ENCODE results near the gene ZNF407. TPM values are rescaled to one million over a fixed set of nuclear protein-coding genes. Genes with fewer than 3 reads are reported as not detected.
A peak's percentile ranks its signal among the peaks of the same experiment; 100 is the strongest.

Gene ZNF407
- total and polyA plus RNA-seq, 12 donors: 2.5 to 14.9 (median 12.7) TPM

DNA sequence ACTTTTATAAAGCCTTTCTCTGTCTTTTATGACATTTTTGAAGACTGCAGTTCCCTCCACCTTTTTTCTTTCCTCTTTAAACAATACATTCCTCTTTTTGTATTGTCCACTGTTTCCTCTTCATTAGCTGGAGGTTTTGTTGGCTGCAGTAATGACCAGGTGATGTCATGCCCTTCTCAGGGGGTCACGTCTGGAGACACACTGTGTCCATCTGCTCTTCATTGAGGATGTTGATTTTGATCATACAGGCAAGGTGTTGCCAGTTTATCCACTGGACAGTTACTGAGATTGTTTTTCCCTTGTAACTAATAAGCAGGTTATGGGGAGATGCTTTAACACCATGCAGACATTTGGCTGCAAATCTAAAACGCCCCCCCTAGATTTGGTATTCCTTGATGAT, 19.8 kb downstream of the ZNF407 start:
- Histone ChIP-seq H3K36me3 (no peaks in the 10 kb centered on the region), H3K9me3 (peaks cover 0 to 12% (median 0%) of the 10 kb centered on the region in 11 donors), H3K4me1 (peaks cover 0 to 19% (median 7%) of the 10 kb centered on the region in 9 donors), H3K27ac (no peak overlapping the region), H3K4me3 (no peak overlapping the region), H3K27me3 (no peaks in the 10 kb centered on the region)
- TF ChIP-seq, protein P1, sequence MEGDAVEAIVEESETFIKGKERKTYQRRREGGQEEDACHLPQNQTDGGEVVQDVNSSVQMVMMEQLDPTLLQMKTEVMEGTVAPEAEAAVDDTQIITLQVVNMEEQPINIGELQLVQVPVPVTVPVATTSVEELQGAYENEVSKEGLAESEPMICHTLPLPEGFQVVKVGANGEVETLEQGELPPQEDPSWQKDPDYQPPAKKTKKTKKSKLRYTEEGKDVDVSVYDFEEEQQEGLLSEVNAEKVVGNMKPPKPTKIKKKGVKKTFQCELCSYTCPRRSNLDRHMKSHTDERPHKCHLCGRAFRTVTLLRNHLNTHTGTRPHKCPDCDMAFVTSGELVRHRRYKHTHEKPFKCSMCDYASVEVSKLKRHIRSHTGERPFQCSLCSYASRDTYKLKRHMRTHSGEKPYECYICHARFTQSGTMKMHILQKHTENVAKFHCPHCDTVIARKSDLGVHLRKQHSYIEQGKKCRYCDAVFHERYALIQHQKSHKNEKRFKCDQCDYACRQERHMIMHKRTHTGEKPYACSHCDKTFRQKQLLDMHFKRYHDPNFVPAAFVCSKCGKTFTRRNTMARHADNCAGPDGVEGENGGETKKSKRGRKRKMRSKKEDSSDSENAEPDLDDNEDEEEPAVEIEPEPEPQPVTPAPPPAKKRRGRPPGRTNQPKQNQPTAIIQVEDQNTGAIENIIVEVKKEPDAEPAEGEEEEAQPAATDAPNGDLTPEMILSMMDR (IDR thresholded peaks at IDR 0.05): no peak
- WGBS, 2 donors: 54 to 69% methylated on average over 2 of the region's 2 CpGs
- DNase-seq (no peak), ATAC-seq (no peak)
- intact Hi-C loops (cut with DNase I): no loop called here

DNA sequence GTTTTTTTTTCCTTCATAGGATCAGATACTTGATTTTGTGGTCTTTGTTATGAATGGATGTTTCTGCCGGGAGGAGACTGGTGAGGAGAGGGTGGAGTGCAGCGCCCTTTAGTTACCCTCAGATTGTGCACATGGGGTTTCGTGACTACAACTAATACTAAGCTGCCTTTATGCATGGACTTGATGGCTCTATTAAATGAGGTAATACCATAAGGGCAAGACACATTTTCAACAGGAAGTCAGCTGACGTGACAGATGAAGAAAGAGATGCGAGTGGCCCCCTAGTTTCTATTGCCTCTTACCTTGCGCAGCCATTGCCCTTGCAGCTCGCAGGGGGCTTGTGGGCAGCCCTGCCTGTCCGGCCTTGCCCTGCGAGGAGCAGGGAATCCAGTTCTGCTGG, 24.4 kb downstream of the ZNF407 start:
- WGBS, 2 donors: 80 to 82% methylated on average over 9 of the region's 9 CpGs
- intact Hi-C loops (cut with DNase I): no loop called here
- H3K4me3 ChIP-seq: no peak overlapping the region

DNA sequence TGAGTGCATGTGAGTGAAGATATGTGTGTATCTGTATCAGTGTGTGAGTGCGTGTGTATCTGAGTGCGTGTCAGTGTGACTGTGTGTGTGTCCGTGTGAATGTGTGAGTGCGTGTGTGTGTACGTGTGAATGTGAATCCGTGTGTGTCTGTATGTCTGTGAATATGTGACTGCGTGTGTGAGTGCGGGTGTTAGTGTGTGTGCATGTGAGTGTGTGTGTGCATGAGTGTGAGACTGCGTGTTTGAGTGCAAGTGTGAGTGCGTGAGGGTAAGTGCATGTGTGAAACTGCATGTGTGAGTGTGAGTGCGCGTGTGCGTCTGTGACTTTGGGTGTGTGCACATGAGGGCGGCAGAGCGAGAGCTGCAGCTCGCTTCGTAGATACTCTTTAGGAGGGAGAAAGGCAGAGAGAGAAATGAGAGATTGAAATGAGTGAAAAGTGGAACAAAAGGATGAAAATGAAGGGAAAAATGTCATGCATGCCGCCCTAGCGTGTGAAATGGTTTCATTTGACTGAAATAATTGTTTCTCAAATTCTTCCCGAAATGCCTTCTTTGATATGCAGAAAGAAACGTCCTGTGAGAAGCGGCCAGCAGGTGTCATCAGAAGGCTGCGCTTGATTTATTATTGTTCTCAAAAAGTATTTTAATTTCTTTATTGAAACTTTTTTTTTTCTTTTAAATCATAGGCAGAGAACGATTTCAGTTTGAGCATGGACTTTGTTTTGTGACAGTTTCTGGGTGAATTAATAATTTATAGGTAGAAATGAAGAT, 25.6 kb downstream of the ZNF407 start:
- ATAC-seq: no peak
- intact Hi-C loops (cut with DNase I): no loop called here
- 80 to 81% methylated on average over 24 of the region's 24 CpGs for whole genome bisulfite sequencing, 2 donors

More for the DNA sequence above, 24.4 kb downstream of the ZNF407 start:
- Histone ChIP-seq H3K36me3 (no peaks in the 10 kb centered on the region), H3K27me3 (no peaks in the 10 kb centered on the region), H3K27ac (no peak overlapping the region), H3K4me1 (peaks cover 0 to 16% (median 7%) of the 10 kb centered on the region in 9 donors), H3K9me3 (no peaks in the 10 kb centered on the region)
- TF ChIP-seq, protein P1 (IDR thresholded peaks at IDR 0.05): no peak
- ATAC-seq: no peak
- DNase-seq: no peak

DNA sequence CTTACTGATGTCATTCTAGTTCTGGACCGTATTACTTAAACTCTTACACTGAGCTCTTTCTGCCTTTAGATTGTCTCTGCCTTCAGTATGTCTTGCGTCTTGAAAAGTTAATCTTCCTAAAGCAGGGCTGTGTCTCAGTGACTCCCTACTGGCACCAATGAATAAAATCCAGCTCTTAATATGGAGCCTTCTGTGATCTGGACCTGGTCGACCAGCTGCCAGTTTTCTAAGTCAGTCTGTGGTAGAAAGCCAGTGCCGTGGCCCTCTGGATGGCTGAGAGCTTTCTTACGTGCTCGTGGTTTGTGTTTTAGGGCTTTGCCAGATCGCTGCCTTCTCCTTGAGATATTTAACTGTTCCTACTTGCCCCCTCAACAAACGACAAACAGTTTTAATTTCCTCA, 26.8 kb downstream of the ZNF407 start:
- Histone ChIP-seq H3K4me1 (peaks cover 0 to 11% (median 5%) of the 10 kb centered on the region in 9 donors), H3K4me3 (no peak overlapping the region), H3K27me3 (no peaks in the 10 kb centered on the region), H3K27ac (no peak overlapping the region), H3K9me3 (no peaks in the 10 kb centered on the region), H3K36me3 (no peaks in the 10 kb centered on the region)
- DNase-seq (no peak), ATAC-seq (no peak)
- intact Hi-C loops (cut with DNase I): no loop called here
- 88 to 91% methylated on average over 8 of the region's 8 CpGs for WGBS, 2 donors
- TF ChIP-seq, protein P1 (IDR thresholded peaks at IDR 0.05): no peak

More for the DNA sequence above, 25.6 kb downstream of the ZNF407 start:
- no peak for DNase-seq
- Histone ChIP-seq H3K36me3 (no peaks in the 10 kb centered on the region), H3K27me3 (no peaks in the 10 kb centered on the region), H3K4me1 (peaks cover 0 to 11% (median 5%) of the 10 kb centered on the region in 9 donors), H3K27ac (no peak overlapping the region), H3K9me3 (no peaks in the 10 kb centered on the region), H3K4me3 (no peak overlapping the region)
- TF ChIP-seq, protein P1 (IDR thresholded peaks at IDR 0.05): peak in 8 of 9 donors; percentile 23 to 56 (median 40)
